NCI-H748 treated with DMSO at 0.1 percent for 48 hours (cell line): ENCODE data around the gene SORBS1.
"Not testable (repeated sequence)": the region's sequence is repeated elsewhere in the genome, so short reads cannot be mapped to it uniquely, and the experiment has no call there.

Source experiments
- DNase-seq: peaks from one replicate; lab custom pipeline; 2025; lab: John Stamatoyannopoulos, UW

Gene SORBS1

DNA sequence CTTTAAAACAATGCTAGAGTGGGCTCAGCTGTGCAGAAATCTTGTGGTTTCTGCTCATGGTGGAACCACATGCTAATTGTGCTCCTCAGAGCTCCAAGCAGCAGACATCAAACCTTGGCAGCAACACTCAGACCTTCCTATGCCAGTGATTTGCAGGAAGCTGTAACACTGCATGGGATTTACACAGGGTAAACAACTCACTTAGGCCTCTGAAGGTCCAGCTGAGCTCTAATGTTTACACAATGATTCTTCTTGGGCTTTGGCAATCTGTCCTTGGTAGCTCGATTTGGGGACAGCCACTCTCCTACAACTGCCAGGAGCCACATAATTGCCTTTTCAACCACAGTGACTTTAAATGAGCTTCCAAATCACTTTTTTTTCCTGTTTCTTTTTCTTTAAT is 172.6 kb downstream of the SORBS1 start:
- DNase-seq, result no peak

DNA sequence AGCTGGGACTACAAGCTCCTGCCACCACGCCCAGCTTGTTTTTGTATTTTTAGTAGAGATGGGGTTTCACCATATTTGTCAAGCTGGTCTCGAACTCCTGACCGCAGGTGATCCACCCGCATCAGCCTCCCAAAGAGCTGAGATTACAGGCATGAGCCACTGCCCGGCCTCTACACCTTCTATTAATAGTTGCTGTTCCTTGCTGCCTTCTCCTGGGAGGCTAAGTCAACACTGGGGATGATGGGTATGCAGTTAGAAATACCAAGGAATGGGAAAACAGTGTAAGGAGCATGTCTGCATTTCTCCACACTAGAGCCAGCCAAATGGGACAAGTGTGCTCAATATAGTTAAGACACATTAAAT is 173.1 kb downstream of the SORBS1 start:
- no peak for DNase-seq

DNA sequence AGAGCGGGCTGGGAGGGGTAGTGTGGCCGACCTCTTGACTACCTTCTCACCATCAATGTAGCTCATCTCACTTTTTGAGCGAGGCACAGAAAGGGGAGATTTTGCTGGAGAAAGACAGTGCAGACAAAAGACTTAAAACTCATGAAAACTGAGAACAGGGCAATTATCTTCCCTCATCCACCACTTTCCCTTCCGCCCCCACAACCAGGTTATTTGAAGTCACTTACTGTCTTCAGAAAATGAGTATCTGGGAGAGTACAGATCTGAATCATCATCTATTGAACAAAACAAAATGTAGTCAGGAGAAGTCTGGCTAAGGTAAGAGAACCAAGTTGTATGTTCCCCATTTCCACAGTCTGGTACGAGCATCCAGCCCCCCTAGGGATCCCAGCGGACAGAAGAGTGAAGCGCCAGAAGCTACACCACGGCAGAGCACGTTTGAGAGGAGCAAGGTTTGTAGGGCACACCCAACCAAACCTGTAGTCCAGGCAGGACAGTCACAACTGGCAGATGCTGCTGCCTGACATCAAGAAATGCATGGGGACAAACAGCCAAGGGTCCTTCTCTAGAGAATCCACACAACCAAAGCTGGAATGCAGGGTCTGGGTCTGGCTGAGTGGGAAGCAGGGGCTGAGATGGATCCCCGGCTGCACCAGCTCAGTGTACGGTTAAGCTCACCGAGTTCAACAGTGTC is 177.0 kb downstream of the SORBS1 start:
- DNase-seq, result no peak

DNA sequence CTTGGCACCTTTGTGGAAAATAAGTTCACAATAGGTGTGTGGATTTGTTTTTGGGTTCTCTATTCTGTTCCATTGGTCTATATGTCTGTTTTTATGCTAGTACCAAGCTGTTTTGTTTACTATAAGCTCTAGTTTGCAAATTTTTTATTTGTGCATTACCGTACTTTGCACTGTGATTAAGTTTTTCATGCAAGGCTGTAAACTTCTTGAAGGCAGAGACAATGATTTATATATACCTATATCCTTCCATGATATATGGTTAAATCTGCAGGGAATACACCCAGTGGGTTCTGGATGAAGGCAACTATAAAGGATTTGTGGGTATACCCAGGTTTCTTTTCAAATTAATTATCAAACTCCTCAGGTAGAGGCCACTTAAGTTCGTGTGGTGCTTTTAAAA is 178.6 kb downstream of the SORBS1 start:
- DNase-seq, result no peak

DNA sequence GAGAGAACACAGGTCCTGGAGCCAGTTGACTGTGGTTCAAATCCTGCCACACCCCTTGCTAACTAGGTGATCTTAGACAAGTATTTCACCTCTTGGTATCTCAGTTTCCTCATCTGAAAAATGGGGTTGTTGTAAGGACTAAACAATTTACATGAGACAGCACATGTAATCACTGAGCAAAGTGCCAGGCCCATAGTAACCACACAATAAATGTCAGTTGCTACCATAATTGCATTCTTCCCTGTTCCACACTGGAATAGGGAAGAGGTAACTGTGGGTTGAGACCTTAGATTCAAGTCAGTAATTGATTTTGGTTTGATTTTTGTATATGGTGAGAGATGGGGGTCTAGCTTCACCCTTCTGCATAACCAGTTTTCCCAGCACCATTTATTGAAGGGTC is 179.0 kb downstream of the SORBS1 start:
- no peak for DNase-seq

DNA sequence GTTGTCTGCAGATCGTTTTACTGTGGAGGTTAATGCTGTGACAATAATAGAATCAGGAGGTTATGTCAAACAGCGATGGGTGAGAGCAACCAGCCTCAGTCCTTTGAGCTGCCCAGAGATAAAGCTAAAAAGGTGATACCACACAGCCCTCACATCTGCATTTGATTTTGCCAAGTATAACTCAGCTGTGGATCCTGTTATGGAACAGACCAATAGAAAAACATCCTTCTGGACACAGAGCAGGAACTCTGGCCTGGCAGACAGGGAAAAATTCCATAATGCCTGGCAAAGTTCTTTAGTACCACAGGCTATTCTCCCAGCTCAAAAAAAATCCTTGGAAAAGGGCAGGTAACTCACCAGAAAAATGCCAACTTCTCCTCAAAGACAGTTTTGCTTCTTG is 183.2 kb downstream of the SORBS1 start:
- no peak for DNase-seq

DNA sequence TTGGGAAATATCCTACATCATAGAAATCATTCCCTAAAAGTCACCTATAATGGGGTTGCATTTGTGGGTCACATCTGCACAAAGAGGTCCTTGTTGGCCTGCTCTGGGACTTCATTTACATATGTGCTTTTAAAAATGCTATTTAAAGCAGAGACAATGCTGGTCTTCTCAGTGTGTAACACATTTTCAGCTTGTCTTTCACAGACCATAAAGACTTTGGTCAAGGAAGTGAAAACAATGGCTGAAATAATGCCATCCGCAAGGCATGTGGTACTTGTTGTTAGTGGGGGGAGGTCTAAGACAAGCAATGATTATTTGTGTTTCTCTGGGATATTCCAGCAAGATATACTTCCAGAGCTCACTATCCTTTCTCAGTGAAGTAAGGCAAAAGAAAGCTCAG is 185.8 kb downstream of the SORBS1 start:
- DNase-seq, result no peak

DNA sequence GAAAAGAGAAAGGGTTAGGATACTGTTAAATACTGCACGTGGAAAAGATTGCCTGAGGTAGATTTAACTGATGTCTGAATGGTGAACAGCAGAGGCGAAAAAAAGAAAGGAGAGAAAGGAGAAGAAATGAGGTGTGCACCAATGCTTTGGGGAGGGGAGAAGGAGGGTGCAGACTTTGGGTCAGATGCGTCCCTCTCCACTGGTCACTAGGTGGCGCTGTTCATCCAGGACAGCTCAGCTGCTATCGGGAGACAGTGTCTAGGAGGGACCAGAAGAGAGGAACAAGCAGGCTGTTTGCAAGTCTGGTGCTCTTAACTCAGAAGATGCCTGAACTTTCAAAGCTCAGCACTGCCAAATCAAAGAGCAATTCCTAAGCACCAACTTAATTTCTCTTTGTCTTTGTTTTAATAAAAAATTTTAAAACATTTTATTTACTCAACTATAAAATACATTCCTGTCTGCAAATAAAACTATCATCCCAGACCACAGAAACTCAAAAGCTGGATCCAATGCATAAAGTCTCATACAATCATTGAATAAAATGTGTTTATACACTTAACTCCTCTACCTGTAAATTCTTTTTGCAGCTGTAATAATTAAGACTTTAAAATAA is 186.5 kb downstream of the SORBS1 start:
- DNase-seq, result peak; percentile 46

DNA sequence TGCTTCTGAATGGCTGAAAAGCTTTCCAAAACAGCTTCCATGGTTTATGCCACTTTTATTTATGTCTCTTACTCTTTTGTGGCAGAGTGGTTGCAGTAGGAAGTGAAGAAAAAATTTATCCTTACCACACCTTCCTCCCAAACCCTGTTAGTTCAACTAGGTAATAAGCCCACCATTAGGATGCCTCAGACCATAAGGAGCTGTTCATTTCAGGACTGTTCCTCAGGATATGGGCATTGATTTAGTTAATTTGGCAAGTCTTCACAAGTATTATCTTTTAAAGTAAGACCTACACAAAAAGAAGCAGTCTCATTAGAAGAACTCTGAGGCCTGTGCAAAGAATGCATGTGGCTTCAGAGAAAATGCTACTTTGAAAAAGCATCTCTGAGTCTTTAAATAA is 187.5 kb downstream of the SORBS1 start:
- no peak for DNase-seq

DNA sequence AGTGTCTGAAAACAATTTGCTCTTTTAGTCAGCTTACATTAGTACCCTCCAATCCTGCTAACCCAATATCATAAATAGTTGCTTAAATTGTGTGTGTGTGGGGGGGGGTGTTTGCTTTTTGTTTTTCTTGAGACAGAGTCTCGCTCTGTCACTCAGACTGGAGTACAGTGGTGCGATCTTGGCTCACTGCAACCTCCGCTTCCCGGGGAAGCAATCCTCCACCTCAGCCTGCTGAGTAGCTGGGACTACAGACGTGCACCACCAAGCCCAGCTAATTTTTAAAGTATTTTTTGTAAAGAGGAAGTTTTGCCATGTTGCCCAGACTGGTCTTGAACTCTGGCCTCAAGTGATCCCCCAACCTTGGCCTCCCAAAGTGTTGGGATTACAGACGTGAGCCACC is 196.8 kb downstream of the SORBS1 start:
- DNase-seq, result no peak

DNA sequence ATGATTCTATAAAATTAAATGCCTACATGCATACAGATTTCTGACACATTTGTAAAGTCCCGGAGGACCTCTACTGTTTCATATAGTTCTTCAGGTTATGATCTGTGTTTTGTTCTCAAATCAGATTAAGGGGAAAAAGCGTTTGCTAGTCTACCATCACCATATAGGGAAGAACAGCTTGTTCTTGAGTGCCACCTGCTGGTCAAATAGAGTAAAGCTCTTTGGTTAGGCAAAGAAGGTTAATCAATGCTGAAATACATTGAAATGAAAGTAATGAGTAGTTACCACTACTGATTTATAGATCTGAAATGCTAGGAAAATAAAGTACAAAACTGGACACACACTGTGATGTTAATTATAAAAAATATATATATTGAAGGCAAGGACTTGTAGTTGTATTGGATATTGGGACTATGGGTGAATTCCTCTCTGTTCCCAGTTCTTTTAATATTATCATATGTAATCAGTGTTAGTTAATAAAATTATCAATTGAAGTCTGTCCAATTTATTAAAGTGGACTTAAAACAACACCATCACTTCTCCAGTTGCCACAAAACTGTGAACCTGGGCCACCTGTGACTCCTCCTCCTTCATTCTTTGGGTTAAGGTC is 197.8 kb downstream of the SORBS1 start:
- DNase-seq, result peak; percentile 33

DNA sequence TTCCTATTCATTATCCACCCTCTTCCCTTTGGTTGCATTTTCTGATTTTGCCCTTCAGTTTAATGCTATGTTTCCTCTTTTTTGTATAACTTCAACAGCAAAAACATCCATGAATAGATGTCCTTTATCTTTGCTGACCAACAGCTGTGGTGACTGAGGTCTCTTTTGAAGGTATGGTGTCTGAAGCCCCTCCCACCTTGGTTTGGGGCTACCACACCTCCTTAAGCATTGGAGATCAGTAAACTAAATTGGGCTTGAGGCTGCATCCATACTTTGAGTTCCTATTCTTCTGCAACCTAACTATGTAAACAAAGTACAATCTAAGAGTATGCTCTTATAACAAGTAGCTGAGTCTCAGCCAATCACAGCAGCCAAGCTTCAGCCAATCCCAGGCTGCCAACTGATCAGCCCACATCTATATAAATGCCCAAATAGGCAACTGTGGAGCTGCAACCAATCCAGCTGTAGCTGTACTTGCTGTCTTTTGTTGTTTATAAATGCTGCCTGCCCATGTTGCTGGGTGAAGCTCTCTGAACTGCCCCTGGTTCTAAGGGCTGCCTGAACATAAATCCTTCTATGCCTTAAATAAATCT is 201.0 kb downstream of the SORBS1 start:
- DNase-seq, result no peak

DNA sequence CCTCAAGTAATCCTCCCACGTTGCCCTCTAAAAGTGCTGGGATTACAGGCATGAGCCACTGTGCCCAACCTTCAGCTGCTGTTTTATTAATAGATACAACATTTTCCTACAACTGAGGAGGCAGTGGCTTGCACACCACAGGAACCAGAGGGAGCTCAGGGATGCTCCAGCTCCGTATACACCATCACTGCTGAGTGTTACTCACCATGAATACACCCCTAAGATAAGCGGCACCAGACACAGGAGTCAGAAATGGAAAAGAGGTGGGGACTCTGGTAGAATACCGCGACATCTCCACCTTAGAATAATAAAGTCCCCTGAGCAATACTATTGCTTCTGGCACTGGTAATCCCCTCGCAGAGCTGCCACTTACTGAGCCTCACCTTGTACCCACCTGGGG is 201.7 kb downstream of the SORBS1 start:
- no peak for DNase-seq

DNA sequence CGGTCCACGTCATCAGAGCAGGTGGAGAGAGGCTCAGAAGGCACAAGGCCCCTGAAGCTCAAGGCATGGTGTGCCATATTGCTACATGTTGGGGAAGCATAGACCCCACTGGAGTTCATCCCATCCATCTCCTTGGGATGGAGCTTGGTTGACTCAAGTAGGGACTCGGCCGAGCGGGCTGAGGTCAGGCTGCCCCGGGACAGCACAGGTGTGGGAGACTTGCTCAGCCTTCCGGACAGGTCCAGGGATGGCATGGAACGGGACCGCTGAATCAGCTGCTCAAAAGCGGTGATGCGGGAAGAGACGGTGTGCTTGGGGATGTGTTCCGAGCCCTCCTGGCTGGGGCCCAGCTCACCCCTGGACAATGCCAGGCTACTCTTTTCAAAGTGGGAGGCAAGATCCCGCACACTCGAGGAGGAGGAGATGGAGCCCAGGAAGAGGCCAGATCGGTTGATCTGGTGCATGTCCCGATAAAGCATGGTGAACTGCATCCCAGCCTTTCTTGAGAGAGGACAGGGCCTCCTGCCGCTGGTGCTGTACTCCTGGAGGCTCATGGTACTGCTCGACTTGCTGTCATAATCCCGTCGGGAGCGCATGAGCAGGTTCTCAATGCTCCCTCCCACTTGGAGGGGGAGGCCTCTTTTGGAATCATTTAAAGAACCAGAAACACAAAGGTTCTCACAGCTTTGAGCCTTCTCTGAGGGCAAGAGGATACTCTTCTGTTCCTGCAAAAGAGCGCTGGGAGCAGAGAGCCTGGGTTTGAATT is 204.8 kb downstream of the SORBS1 start:
- DNase-seq, result no peak

DNA sequence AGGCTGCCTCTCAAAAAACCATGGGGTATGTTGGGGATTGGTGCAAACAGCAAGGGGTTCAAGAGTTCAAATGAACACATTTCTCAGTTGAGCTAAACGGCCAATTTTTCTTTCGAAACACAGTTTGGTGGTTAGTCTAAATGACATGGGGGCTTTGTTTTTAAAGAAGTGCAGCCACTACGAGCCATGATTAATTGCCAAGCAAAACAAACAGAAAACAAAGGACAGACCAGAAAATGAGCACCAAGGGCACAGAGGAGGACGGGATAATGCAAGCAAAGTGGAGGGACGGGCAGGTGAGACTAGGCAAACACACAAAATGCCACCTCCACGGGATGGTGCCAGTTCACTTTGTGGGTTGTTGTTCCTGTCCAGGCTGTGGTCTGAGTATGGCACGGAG is 205.9 kb downstream of the SORBS1 start:
- peak; percentile 42 for DNase-seq

DNA sequence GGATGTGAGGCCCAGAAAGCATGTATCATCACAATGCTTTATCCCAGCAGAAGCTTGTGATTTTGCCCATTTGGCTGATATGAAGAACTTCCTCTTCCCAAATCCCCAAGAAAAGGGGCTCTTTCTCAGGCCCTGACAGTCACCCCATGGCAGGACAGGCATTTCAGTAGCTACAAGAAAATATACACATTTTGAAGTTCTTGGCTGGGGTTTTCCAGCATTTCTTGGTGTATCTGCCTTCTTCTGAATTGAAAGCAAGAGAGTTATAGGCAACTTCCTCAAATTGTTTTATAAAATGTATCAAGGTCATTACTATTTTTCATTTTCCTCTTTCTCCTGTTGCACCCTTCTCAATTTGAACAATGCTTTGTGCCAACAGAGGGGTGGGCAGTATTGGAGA is 207.1 kb downstream of the SORBS1 start:
- no peak for DNase-seq

DNA sequence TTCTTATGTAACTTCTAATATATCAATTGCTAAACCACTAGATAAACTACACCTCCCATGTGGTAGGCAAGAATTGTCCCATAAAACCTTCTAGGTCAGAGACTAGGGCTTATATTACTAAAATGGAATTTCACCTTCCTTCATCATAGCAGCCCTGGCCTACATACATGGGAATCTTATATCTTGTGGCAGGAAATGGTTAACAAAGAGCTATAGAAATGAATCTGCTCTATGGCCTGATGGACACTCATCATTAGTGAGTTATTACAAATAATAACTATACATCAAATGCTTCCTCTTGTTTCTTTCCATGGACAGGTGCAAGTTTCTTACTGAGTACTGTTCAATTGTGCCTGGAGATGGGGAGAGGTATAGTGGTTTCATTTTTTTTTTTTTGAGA is 208.0 kb downstream of the SORBS1 start:
- no peak for DNase-seq

DNA sequence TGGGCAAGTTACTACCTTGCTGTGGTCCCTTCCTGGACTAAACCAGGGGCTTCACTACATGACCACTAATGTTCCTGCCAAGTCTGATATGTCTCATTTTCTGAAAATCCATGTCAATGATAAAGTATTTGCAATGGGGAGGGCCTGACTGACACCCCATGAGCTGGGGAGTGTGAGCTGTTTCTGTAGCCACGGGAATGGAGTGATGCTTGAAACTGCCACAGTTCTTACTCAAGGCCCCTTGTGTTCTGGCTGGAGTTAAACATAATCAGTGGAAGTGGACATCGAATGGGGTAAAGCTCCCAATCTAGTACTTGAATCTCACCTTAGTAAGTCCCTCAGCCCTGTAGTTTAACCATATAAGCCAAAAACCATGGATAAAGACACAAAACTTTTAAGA is 208.5 kb downstream of the SORBS1 start:
- no peak for DNase-seq

DNA sequence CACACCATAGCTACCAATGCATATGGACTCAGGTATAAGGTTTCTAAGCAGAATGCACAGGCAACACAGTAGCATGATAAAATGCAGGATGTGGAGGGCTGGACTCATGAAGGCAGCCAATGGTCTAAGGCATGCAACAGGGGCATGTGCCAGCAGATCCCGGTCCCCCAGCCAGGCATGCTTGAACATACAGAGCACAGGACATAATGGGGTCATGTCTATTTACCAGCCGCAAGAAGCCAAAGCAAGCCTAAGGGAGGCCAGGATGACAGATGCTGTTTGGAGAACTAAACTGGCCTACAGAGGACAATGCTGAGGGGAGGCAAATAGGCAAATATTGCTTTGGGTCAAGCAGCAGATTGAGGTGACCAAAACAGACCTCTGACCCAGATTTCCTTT is 210.3 kb downstream of the SORBS1 start:
- no peak for DNase-seq

DNA sequence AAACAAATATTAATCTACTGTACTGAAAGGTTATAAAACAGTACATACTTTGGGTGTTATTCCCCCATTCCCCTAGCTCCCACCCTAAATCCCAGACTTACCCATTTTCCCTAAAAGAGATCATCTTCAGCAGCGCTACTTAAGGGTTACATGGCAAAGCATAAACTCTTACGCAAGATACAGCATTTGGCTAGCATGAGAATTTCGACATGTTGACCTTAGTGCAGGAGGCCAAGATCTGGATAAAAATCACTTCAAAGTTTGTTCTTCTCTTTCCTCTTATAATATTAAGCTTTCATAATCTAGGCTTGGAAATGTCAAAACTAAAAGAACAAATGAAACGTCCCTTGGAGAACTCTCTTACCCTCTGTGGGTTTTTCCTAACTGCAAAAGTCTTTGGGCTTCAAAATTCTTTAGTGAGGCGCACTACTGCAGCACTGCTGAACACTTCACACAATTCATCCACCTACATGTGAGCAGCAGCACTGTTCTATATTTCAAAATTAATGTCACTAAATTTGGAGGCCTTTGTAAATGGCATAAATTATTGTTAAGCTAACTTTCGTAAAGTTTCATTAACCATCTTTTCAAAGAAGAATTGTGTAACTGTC is 210.8 kb downstream of the SORBS1 start:
- DNase-seq, result no peak

DNA sequence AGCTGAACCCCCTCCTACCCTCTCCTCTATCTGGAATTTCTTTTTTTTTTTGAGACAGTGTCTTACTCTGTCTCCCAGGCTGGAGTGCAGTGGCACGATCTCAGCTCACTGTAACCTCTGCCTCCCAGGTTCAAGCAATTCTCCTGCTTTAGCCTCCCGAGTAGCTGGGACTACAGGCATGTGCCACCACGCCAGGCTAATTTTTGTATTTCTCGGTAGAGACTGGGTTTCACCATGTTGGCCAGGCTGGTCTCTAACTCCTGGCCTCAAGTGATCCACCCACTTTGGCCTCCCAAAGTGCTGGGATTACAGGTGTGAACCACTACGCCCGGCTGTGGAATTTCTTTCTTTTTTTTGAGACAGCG is 213.8 kb downstream of the SORBS1 start:
- not testable (repeated sequence) for DNase-seq

DNA sequence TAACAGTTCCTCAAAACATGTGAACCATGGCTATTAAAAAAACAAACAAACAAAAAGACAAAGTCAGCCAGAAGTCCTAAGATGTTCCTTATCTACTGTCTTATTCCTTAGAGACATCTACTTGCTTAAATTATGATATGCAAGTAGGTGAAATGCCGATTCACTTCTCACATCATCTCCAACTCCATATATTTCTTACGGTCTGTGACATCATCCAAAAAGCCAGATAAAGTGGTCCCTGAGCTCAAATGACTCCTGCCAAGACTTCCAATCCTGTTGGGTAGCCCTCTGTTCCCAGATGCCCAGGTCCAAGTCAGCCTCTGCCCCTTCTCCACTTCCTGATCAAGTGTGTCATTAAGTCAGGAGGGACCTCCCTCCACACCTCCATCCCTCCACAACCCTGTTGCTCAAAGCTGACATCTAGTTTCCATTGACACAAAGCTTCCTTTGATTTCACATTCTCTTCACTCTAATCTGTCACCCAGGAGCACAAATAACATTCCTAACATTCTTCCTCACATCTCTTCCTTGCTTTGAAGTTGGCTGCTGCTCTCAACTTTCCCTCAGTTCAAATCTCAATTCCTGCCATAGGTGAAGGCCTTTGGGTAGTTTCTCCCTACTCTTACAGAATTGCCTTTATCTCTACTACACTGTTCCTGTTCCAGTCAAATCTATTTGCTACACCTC is 214.3 kb downstream of the SORBS1 start:
- DNase-seq, result no peak
